SK-N-SH (cell line): ENCODE results near the gene CD46. TPM values are rescaled to one million over a fixed set of nuclear protein-coding genes. Genes with fewer than 3 reads are reported as not detected.

Experiments used
- CTCF ChIA-PET: fragments of 300-600, 350-600 bp; formaldehyde crosslinking; extraction: SDS; loops from one replicate; lab custom pipeline; 2021; lab: Yijun Ruan, JAX
- POLR2A ChIA-PET: fragments of 350-600 bp; sonication (Branson Sonifier 250); formaldehyde crosslinking; extraction: SDS; loops from one replicate; lab custom pipeline; 2020; ENCODE audit warnings: antibody characterized with exemption, inconsistent platforms; lab: Yijun Ruan, JAX
- DNase-seq: peaks from one replicate; pipeline ENCODE4 v3.0.0; 2012
- H2AFZ ChIP-seq: fragments of 200-600 bp; sonication (generic); 2 replicates; pipeline ENCODE4 v1.8.1; 2016; ENCODE audit warnings: antibody characterized with exemption, mild to moderate bottlenecking, low read depth
- H3F3A ChIP-seq: fragments of 200-600 bp; sonication (generic); replicated peaks from 2 replicates; pipeline ENCODE3; 2016; ENCODE audit warnings: antibody characterized with exemption, mild to moderate bottlenecking; ENCODE audit not compliant: insufficient read depth
- H3K27ac ChIP-seq, 2 experiments: fragments of 200-500 bp in 1 of 2; fragments of 200-600 bp in 1 of 2; sonication (Bioruptor generic) in 1 of 2; sonication (generic), shearing (Covaris generic) in 1 of 2; 2 replicates each; pipeline versions ENCODE4 v1.5.1 to v1.6.1; 2014 to 2016; ENCODE audit warnings: low read depth in 2 of 2, inconsistent platforms in 1 of 2, low read length in 1 of 2, mild to moderate bottlenecking in 1 of 2, mixed read lengths in 1 of 2
- H3K27me3 ChIP-seq: fragments of 200-600 bp; sonication (generic), shearing (Covaris generic); 2 replicates; pipeline ENCODE4 v1.6.1; 2016; ENCODE audit warnings: mixed run types; ENCODE audit not compliant: insufficient read depth
- H3K36me3 ChIP-seq, 2 experiments: fragments of 200-500 bp in 1 of 2; fragments of 200-600 bp in 1 of 2; sonication (Bioruptor generic) in 1 of 2; sonication (generic) in 1 of 2; replicated peaks in 1 of 2; 2 replicates each; pipeline versions ENCODE3 to v1.5.1; 2014 to 2016; ENCODE audit warnings: low read length in 1 of 2, mild to moderate bottlenecking in 1 of 2; ENCODE audit not compliant: insufficient read depth in 2 of 2, control insufficient read depth in 1 of 2
- H3K4me1 ChIP-seq, 2 experiments: fragments of 200-500 bp in 1 of 2; fragments of 200-600 bp in 1 of 2; sonication (Bioruptor generic) in 1 of 2; sonication (generic), shearing (Covaris generic) in 1 of 2; 2 replicates each; pipeline versions ENCODE4 v1.5.1 to v1.6.1; 2014 to 2016; ENCODE audit warnings: low read depth in 1 of 2, low read length in 1 of 2, mixed run types in 1 of 2; ENCODE audit not compliant: insufficient read depth in 2 of 2, control insufficient read depth in 1 of 2
- H3K4me2 ChIP-seq: fragments of 200-600 bp; sonication (generic), shearing (Covaris generic); 2 replicates; pipeline ENCODE4 v1.6.1; 2017; ENCODE audit warnings: mixed run types
- H3K4me3 ChIP-seq, 2 experiments: fragments of 200-500 bp in 1 of 2; fragments of 200-600 bp in 1 of 2; sonication (Bioruptor generic) in 1 of 2; sonication (generic), shearing (Covaris generic) in 1 of 2; 2 replicates each; pipeline versions ENCODE4 v1.5.1 to v1.8.1; 2014 to 2016; ENCODE audit warnings: low read depth in 2 of 2, inconsistent platforms in 1 of 2, low read length in 1 of 2, mild to moderate bottlenecking in 1 of 2, mixed read lengths in 1 of 2, moderate library complexity in 1 of 2
- H3K79me2 ChIP-seq: fragments of 200-600 bp; sonication (generic); 2 replicates; pipeline ENCODE4 v1.8.1; 2017; ENCODE audit warnings: mild to moderate bottlenecking; ENCODE audit not compliant: insufficient read depth
- H3K9ac ChIP-seq: fragments of 200-600 bp; sonication (generic); 2 replicates; pipeline ENCODE4 v1.6.1; 2017; ENCODE audit warnings: mixed run types
- H3K9me2 ChIP-seq: fragments of 200-600 bp; sonication (generic); 2 replicates; pipeline ENCODE4 v1.6.1; 2017; ENCODE audit warnings: mixed run types
- H3K9me3 ChIP-seq: fragments of 200-600 bp; sonication (generic); 2 replicates; pipeline ENCODE4 v1.6.1; 2017; ENCODE audit warnings: mixed run types, mild to moderate bottlenecking, moderate library complexity
- H4K20me1 ChIP-seq: fragments of 200-600 bp; sonication (generic); 2 replicates; pipeline ENCODE4 v1.6.1; 2017; ENCODE audit warnings: mild to moderate bottlenecking, mixed run types; ENCODE audit not compliant: insufficient read depth
- EZH2phosphoT487 ChIP-seq: fragments of 200-600 bp; sonication (generic); IDR thresholded peaks from 2 replicates; pipeline ENCODE4 v1.6.1; 2017; ENCODE audit warnings: low read depth, mixed run types, mild to moderate bottlenecking, antibody characterized with exemption, moderate library complexity, borderline replicate concordance
- FOSL2 ChIP-seq: IDR thresholded peaks from 2 replicates; pipeline ENCODE4 v1.4.0; 2012; ENCODE audit warnings: low read depth, mild to moderate bottlenecking, moderate library complexity, borderline replicate concordance
- FOXJ3 ChIP-seq: sonication (generic); formaldehyde crosslinking; IDR thresholded peaks from 2 replicates; pipeline ENCODE4 v1.5.1; 2020; ENCODE audit warnings: mild to moderate bottlenecking, missing genetic modification reagents
- GABPA ChIP-seq: IDR thresholded peaks from 2 replicates; pipeline ENCODE4 v1.4.0; 2012; ENCODE audit warnings: low read depth, mild to moderate bottlenecking
- JUND ChIP-seq: IDR thresholded peaks from 2 replicates; pipeline ENCODE4 v1.4.0; 2012
- MXI1 ChIP-seq: IDR thresholded peaks from 2 replicates; pipeline ENCODE4 v1.6.1; 2012; ENCODE audit warnings: mild to moderate bottlenecking, low read depth, low read length, improper control_type of control experiment
- NRF1 ChIP-seq: IDR thresholded peaks from 2 replicates; pipeline ENCODE4 v1.6.1; 2012; ENCODE audit warnings: low read depth, mild to moderate bottlenecking, low read length
- POLR2AphosphoS5 ChIP-seq: IDR thresholded peaks from 2 replicates; pipeline ENCODE4 v1.6.1; 2012; ENCODE audit warnings: low read depth, low read length
- RFX5 ChIP-seq: IDR thresholded peaks from 2 replicates; pipeline ENCODE4 v1.6.1; 2012; ENCODE audit warnings: mild to moderate bottlenecking, improper control_type of control experiment, low read length
- SMC3 ChIP-seq: IDR thresholded peaks from 2 replicates; pipeline ENCODE4 v1.6.1; 2012; ENCODE audit warnings: low read depth, low read length, improper control_type of control experiment
- TCF12 ChIP-seq: IDR thresholded peaks from 2 replicates; pipeline ENCODE4 v1.4.0; 2012
- WGBS: methylation state at CpG from one replicate; pipeline ENCODE4 v1.1.6; 2017; ENCODE audit warnings: low lambda C conversion rate; 5-methylcytosine and 5-hydroxymethylcytosine counted together
- polyA plus RNA-seq, 3 experiments: library from polyadenylated mRNA; depleted of rRNA; stranded (reverse); fragments of >200 nt; gene quantifications; 2 replicates each; pipeline ENCODE4 v1.2.3, GENCODE V29; 2012
- TF ChIP-seq, protein P1 (sequence below): IDR thresholded peaks from 2 replicates; pipeline ENCODE4 v1.4.0; 2012; ENCODE audit warnings: low read depth, borderline replicate concordance

The CD46 gene
- polyA plus RNA-seq, 1 of the 3 experiments (the other 2 are of a cell fraction): 56.0 TPM

DNA sequence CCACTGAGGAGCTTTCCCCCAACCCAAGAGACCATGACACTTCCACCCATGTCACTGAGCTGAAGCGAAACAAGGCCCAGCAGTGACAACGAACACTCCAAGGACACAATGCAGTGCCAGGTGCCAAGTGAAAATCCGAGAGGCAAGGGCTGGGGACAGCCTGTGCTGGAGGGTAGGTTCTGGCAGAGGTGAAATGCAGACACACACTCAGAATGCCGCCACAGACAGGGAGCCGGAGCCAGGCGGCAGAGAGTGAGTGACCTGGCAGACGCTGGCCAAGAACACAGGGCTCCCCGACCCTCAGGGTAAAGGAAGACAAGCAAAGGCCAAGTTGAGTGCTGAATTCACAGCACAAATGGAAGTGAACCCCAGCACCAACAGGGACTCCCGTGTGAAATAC, 78.9 kb downstream of the CD46 start:
- no peaks in the 10 kb centered on the region for H3K27me3 ChIP-seq
- no peaks in the 10 kb centered on the region for H3F3A ChIP-seq
- peaks cover 0 to 13% of the 10 kb centered on the region in 2 experiments; a peak in 2 of 4 replicates for H3K4me1 ChIP-seq
- ChIA-PET CTCF (interaction anchor here (1.6 to 7.0 kb wide), 3 partner anchors 12 to 167 kb away, joined by 3 to 82 read pairs (median 13); no protein-coding TSS in a partner anchor), POLR2A (no interaction called here)
- no peak overlapping the region for H2AFZ ChIP-seq
- H3K9me2 ChIP-seq: no peaks in the 10 kb centered on the region
- no peak overlapping the region for H3K4me3 ChIP-seq
- H3K4me2 ChIP-seq: no peak overlapping the region
- H3K27ac ChIP-seq: no peak overlapping the region; a peak in 1 of 4 replicates
- no peak overlapping the region for H3K9ac ChIP-seq
- TF ChIP-seq EZH2phosphoT487 (no peak), RFX5 (no peak), FOSL2 (no peak), POLR2AphosphoS5 (no peak), TCF12 (no peak), NRF1 (no peak), SMC3 (no peak), GABPA (no peak), FOXJ3 (CRISPR knock-in tag) (no peak), JUND (no peak)
- TF ChIP-seq, protein P1, sequence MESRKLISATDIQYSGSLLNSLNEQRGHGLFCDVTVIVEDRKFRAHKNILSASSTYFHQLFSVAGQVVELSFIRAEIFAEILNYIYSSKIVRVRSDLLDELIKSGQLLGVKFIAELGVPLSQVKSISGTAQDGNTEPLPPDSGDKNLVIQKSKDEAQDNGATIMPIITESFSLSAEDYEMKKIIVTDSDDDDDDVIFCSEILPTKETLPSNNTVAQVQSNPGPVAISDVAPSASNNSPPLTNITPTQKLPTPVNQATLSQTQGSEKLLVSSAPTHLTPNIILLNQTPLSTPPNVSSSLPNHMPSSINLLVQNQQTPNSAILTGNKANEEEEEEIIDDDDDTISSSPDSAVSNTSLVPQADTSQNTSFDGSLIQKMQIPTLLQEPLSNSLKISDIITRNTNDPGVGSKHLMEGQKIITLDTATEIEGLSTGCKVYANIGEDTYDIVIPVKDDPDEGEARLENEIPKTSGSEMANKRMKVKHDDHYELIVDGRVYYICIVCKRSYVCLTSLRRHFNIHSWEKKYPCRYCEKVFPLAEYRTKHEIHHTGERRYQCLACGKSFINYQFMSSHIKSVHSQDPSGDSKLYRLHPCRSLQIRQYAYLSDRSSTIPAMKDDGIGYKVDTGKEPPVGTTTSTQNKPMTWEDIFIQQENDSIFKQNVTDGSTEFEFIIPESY: no peak
- no peaks in the 10 kb centered on the region for H3K79me2 ChIP-seq
- 94% methylated on average over 9 of the region's 9 CpGs for WGBS
- no peak for DNase-seq
- H4K20me1 ChIP-seq: no peaks in the 10 kb centered on the region
- H3K36me3 ChIP-seq: peaks cover 0 to 1% of the 10 kb centered on the region in 2 experiments
- H3K9me3 ChIP-seq: no peaks in the 10 kb centered on the region

DNA sequence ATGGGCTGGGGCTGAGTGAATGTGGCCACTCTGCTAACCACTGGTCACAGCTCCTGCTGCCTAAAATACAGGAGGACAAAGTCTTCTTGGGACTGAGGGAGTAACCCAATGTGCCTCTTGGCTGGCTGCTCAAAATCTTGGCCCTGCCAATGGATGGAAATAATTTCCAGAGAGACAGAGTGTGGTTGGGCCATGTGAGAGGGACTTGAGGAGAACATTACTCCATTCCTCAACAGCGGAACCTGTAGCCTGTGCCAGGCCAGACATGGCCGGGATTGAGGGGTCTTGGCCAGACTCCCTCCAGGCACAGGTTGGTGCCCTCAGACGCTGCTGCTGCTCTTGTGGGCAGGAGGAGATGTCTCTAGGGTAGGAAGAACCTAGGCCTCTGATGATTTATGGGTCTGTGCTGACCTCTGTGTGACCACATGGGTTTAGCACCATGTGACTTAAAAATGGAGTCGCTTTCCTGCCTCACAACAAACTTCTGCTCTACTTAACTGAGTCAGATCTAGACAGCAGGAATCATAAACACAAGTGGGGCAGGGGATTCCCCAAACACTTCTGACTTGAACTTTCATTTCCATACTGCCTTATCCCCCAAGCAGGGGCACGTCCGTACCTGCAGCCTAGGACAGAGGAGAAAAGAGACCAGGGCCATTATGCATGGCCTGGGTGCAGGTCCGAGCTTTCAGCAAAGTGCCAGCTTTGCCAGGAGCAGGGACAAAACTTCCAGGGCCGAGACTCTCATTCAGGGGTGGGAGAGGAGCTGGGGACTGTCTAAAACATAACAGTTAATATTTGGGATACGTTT, 79.9 kb downstream of the CD46 start:
- POLR2A ChIA-PET: no interaction called here

More for the DNA sequence above, 79.9 kb downstream of the CD46 start:
- no peak overlapping the region for H3K4me3 ChIP-seq
- peaks cover 0 to 2% of the 10 kb centered on the region in 2 experiments for H3K36me3 ChIP-seq
- DNase-seq: no peak
- CTCF ChIA-PET: interaction anchor here (0.7 to 7.0 kb wide), 3 partner anchors 20 to 54 kb away, joined by 3 to 82 read pairs (median 3); no protein-coding TSS in a partner anchor
- no peaks in the 10 kb centered on the region for H4K20me1 ChIP-seq
- H3K9me3 ChIP-seq: no peaks in the 10 kb centered on the region
- H3K79me2 ChIP-seq: no peaks in the 10 kb centered on the region
- H3F3A ChIP-seq: no peaks in the 10 kb centered on the region
- H3K27me3 ChIP-seq: no peaks in the 10 kb centered on the region
- WGBS: 92% methylated on average over 9 of the region's 9 CpGs
- H3K9ac ChIP-seq: no peak overlapping the region
- TF ChIP-seq MXI1 (no peak), FOXJ3 (CRISPR knock-in tag) (no peak)
- H2AFZ ChIP-seq: no peak overlapping the region
- no peak overlapping the region for H3K27ac ChIP-seq
- peaks cover 0 to 13% of the 10 kb centered on the region in 2 experiments; a peak in 2 of 4 replicates for H3K4me1 ChIP-seq
- H3K9me2 ChIP-seq: no peaks in the 10 kb centered on the region
- no peak overlapping the region for H3K4me2 ChIP-seq
